ENCODE measurements around the gene SIAH3.

SIAH3 gene

GRCh38 chr13:45800485-45800884 lies 51.1 kb downstream of the SIAH3 start:
- TF ChIP-seq CTCF (IDR thresholded peaks at IDR 0.05; ENCODE audit: low read length, missing control alignments), result no peak
- no peak overlapping the region for H3K4me3 ChIP-seq (replicated peaks; ENCODE audit: low read depth, low read length)
- DNase-seq (ENCODE audit: low read depth), result no peak

GRCh38 chr13:45799451-45799850 lies 52.1 kb downstream of the SIAH3 start:
- DNase-seq (ENCODE audit: low read depth), result no peak
- H3K4me3 ChIP-seq (replicated peaks; ENCODE audit: low read depth, low read length), result no peak overlapping the region
- no peak for TF ChIP-seq CTCF (IDR thresholded peaks at IDR 0.05; ENCODE audit: low read length, missing control alignments)

- no peak overlapping the region for H3K4me3 ChIP-seq (replicated peaks; ENCODE audit: low read depth, low read length)
- no peak for DNase-seq (ENCODE audit: low read depth)
- no peak for TF ChIP-seq CTCF (IDR thresholded peaks at IDR 0.05; ENCODE audit: low read length, missing control alignments)
Measured at GRCh38 chr13:45798851-45799250, 52.7 kb downstream of the SIAH3 start.

GRCh38 chr13:45796426-45797235 lies 54.9 kb downstream of the SIAH3 start:
- DNase-seq (ENCODE audit: low read depth), result no peak
- TF ChIP-seq CTCF (IDR thresholded peaks at IDR 0.05; ENCODE audit: low read length, missing control alignments), result no peak
- no peak overlapping the region for H3K4me3 ChIP-seq (replicated peaks; ENCODE audit: low read depth, low read length)

GRCh38 chr13:45792827-45793303 lies 58.7 kb downstream of the SIAH3 start:
- no peak for TF ChIP-seq CTCF (IDR thresholded peaks at IDR 0.05; ENCODE audit: low read length, missing control alignments)
- H3K4me3 ChIP-seq (replicated peaks; ENCODE audit: low read depth, low read length), result no peak overlapping the region
- no peak for DNase-seq (ENCODE audit: low read depth)

GRCh38 chr13:45788011-45788410 lies 63.5 kb downstream of the SIAH3 start:
- TF ChIP-seq CTCF (IDR thresholded peaks at IDR 0.05; ENCODE audit: low read length, missing control alignments), result no peak
- no peak overlapping the region for H3K4me3 ChIP-seq (replicated peaks; ENCODE audit: low read depth, low read length)
- no peak for DNase-seq (ENCODE audit: low read depth)

- H3K4me3 ChIP-seq (replicated peaks; ENCODE audit: low read depth, low read length), result no peak overlapping the region
- DNase-seq (ENCODE audit: low read depth), result no peak
- TF ChIP-seq CTCF (IDR thresholded peaks at IDR 0.05; ENCODE audit: low read length, missing control alignments), result no peak
Measured at GRCh38 chr13:45787346-45787745, 64.2 kb downstream of the SIAH3 start.
